Large intestine (tissue), 12 donors: Measurements from ENCODE around the gene LINC00305. TPM values are rescaled to one million over a fixed set of nuclear protein-coding genes. Genes with fewer than 3 reads are reported as not detected.

Source experiments
- DNase-seq, 2 donors: peaks; one replicate each; pipeline versions ENCODE4 v3.0.0 to v3.0.0-alpha.2; 2013
- H3K27ac ChIP-seq: one replicate; pipeline ENCODE4 v1.5.1; 2013; ENCODE audit warnings: low read length
- H3K27me3 ChIP-seq: 2 replicates; pipeline ENCODE4 v1.6.1; 2013; ENCODE audit warnings: low read length; ENCODE audit not compliant: control insufficient read depth, insufficient read depth
- H3K36me3 ChIP-seq: 2 replicates; pipeline ENCODE4 v1.6.1; 2013; ENCODE audit warnings: low read length; ENCODE audit not compliant: control insufficient read depth, insufficient read depth
- H3K4me1 ChIP-seq: one replicate; pipeline ENCODE4 v1.6.1; 2013; ENCODE audit warnings: low read length; ENCODE audit not compliant: control insufficient read depth, insufficient read depth
- H3K4me3 ChIP-seq: one replicate; pipeline ENCODE4 v1.5.1; 2013; ENCODE audit warnings: low read length
- H3K9me3 ChIP-seq: one replicate; pipeline ENCODE4 v1.6.1; 2013; ENCODE audit warnings: mild to moderate bottlenecking, low read depth, low read length, moderate library complexity; ENCODE audit not compliant: control insufficient read depth
- whole genome bisulfite sequencing: methylation state at CpG from one replicate; pipeline ENCODE4 v1.1.5; 2013; ENCODE audit warnings: low lambda C conversion rate; ENCODE audit not compliant: insufficient coverage; 5-methylcytosine and 5-hydroxymethylcytosine counted together
- long read RNA-seq, 11 donors: transcript quantifications; one replicate each; lab custom pipeline, GENCODE V29; 2026
- polyA plus RNA-seq: library from polyadenylated mRNA; unstranded; fragments of 120-200 nt; gene quantifications from one replicate; pipeline ENCODE4 v1.2.1, GENCODE V29; 2013

Gene LINC00305
- not detected for polyA plus RNA-seq
- long read RNA-seq, donor 1 = 0 reads
- long read RNA-seq, donor 2 = 0 reads
- long read RNA-seq, donor 3 = 0 reads
- long read RNA-seq, donor 4 = 0 reads
- long read RNA-seq, donor 5 = 0 reads
- long read RNA-seq, donor 6 = 0 reads
- long read RNA-seq, donor 7 = 0 reads
- long read RNA-seq, donor 8 = 0 reads
- long read RNA-seq, donor 9 = 0 reads
- long read RNA-seq, donor 10 = 0 reads
- long read RNA-seq, donor 11 = 0 reads

- H3K4me1 ChIP-seq = no peaks in the 10 kb centered on the region
- no peak for DNase-seq
- H3K9me3 ChIP-seq = no peaks in the 10 kb centered on the region
- H3K4me3 ChIP-seq = no peak within 1 kb of the TSS
- no peak within 1 kb of the TSS for H3K27ac ChIP-seq
- no peaks in the 10 kb centered on the region for H3K27me3 ChIP-seq
- 60% methylated on average over 1 of the region's 3 CpGs for WGBS
- H3K36me3 ChIP-seq = no peaks in the 10 kb centered on the region
Observed at GRCh38 chr18:64148988-64149387, at the start of gene LINC00305. LINC00305 (minus strand) TSS chr18:64149088.

DNA sequence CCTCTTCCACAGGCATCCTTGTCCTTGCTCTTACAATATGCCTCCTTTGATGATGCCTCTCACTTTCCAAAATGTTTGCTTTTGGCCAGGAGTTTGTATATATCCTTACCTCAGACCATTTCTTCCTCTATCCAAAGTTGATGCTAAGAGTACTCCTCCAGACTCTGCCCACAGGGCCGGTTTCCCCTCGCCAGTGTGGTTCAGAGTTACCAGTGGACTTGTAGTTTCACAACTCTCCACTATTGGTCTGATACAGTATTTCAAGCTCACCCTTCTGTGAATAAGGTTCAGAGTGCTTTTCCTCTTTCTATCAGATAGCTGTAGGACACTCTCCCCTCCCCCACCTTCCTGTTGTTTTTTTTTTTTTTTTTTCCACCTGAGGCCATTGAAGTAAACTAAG lies 42.2 kb upstream of the LINC00305 start:
- Histone ChIP-seq H3K4me3 (no peak overlapping the region), H3K27me3 (peaks cover 2% of the 10 kb centered on the region), H3K4me1 (no peaks in the 10 kb centered on the region), H3K9me3 (no peaks in the 10 kb centered on the region), H3K36me3 (no peaks in the 10 kb centered on the region), H3K27ac (no peak overlapping the region)
- no peak for DNase-seq
- no CpG with 5 or more reads among the region's 2 CpGs for WGBS

DNA sequence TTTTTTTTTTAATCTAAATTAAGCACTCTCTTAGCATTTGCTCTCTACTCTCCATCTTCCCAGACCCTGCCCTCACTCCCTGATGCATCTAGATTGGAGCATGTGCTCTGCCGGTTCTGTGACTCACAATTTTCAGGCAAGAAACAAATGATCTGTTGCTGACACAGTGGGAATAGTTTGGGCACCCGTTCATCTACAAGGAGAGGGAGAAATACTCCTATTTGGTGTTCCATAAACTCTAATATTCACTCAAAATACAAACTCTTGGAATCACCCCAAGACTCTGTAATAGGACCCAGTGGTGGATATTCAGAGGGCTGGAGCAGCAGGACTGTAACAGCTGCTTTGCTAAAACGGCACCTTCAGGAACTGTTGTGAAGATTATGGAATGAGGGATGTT lies 37.1 kb upstream of the LINC00305 start:
- peaks cover 2% of the 10 kb centered on the region for H3K27me3 ChIP-seq
- H3K4me1 ChIP-seq = no peaks in the 10 kb centered on the region
- no peaks in the 10 kb centered on the region for H3K9me3 ChIP-seq
- no peak for DNase-seq
- H3K4me3 ChIP-seq = no peak overlapping the region
- WGBS = no CpG with 5 or more reads among the region's 3 CpGs
- H3K27ac ChIP-seq = no peak overlapping the region
- no peaks in the 10 kb centered on the region for H3K36me3 ChIP-seq

DNA sequence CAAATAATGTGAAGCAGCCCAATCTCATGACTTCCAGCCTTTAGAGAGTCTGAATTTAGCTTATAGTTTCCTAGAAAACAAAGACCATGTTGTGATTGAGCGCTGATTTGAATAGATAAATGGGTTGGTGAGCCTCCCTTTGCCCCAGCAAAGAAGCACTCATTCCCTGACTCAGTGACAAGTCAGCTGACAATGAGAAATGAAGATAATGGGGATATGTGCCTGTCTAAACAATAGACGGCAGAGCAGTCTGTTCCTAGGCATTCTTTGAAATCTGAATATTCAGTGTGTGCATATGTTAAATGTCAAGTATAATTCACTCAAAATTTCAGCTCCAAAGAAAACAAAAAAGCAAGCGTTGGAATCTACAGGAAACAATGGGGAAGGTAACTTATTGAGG lies 34.8 kb upstream of the LINC00305 start:
- H3K27ac ChIP-seq = no peak overlapping the region
- 50% methylated on average over 1 of the region's 3 CpGs for WGBS
- no peaks in the 10 kb centered on the region for H3K9me3 ChIP-seq
- no peak for DNase-seq
- H3K4me1 ChIP-seq = no peaks in the 10 kb centered on the region
- H3K27me3 ChIP-seq = peaks cover 2% of the 10 kb centered on the region
- H3K36me3 ChIP-seq = no peaks in the 10 kb centered on the region
- no peak overlapping the region for H3K4me3 ChIP-seq

DNA sequence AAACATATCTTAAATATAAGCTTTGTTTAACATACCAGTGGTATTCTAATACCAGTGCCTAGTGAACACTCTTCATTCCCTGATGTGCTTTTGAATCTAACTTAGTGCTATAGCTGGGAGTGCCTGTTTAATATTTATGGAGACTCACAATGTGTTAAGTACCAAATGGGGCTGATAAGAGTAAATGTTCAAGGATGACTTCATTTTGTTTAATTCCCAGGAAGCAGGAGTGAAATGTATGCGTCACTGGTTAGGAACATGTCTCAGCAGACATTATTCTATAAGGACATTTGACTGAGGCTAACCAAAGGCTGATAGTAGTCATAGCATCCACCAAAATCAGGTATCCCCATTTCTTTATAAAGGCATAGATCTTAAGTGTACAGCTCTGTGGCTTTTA lies 31.7 kb upstream of the LINC00305 start:
- Histone ChIP-seq H3K4me1 (no peaks in the 10 kb centered on the region), H3K4me3 (no peak overlapping the region), H3K27me3 (no peaks in the 10 kb centered on the region), H3K36me3 (no peaks in the 10 kb centered on the region), H3K27ac (no peak overlapping the region), H3K9me3 (no peaks in the 10 kb centered on the region)
- no CpG with 5 or more reads among the region's 1 CpG for WGBS
- DNase-seq = no peak

GRCh38 chr18:64180171-64180570 lies 31.3 kb upstream of the LINC00305 start:
- H3K4me1 ChIP-seq = no peaks in the 10 kb centered on the region
- no peak for DNase-seq
- H3K9me3 ChIP-seq = no peaks in the 10 kb centered on the region
- no peak overlapping the region for H3K27ac ChIP-seq
- H3K4me3 ChIP-seq = no peak overlapping the region
- no CpG with 5 or more reads among the region's 1 CpG for WGBS
- H3K27me3 ChIP-seq = no peaks in the 10 kb centered on the region
- H3K36me3 ChIP-seq = no peaks in the 10 kb centered on the region

- no peaks in the 10 kb centered on the region for H3K27me3 ChIP-seq
Observed at GRCh38 chr18:64179556-64180080, 30.7 kb upstream of the LINC00305 start.

DNA sequence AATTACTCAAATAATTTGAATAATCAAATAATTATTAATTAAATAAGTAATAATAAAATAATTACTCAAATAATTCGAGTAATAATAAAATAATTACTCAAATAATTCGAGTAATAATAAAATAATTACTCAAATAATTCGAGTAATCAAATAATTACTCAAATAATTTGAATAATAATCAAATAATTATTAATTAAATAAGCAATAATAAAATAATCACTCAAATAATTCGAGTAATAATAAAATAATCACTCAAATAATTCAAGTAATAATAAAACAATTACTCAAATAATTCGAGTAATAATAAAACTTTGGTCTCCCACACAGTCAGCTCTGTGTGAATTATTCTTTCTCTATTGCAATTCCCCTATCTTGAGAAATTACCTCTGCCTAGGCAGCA lies 30.0 kb upstream of the LINC00305 start:
- Histone ChIP-seq H3K9me3 (no peaks in the 10 kb centered on the region), H3K27ac (no peak overlapping the region), H3K27me3 (no peaks in the 10 kb centered on the region), H3K4me1 (no peaks in the 10 kb centered on the region), H3K36me3 (no peaks in the 10 kb centered on the region), H3K4me3 (no peak overlapping the region)
- WGBS = 78% methylated on average over 5 of the region's 5 CpGs
- DNase-seq = no peak

More at GRCh38 chr18:64179556-64180080, 30.7 kb upstream of the LINC00305 start:
- no peak overlapping the region for H3K4me3 ChIP-seq
- H3K4me1 ChIP-seq = no peaks in the 10 kb centered on the region
- no peak overlapping the region for H3K27ac ChIP-seq
- no peak for DNase-seq
- WGBS = 100% methylated on average over 1 of the region's 5 CpGs
- H3K9me3 ChIP-seq = no peaks in the 10 kb centered on the region
- no peaks in the 10 kb centered on the region for H3K36me3 ChIP-seq

DNA sequence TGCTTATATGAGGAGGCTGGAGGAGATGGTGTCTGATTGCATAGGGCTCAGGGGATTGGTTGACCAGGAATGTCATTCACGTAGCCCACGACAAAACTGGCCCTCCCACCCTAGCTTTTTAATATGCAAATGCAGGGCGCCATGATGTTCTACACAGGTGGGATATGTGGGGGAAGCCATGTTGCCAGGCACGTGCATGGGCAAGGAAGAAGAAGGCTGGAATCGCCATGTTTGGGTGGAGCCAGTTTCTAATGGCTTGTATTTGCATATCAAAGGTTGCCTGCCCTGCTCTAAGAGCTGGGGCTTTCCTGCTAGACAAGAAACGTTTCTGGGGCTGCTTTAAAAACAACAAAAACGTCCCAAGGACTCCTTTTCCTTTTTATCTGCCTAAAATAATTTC lies 26.5 kb upstream of the LINC00305 start:
- Histone ChIP-seq H3K27ac (no peak overlapping the region), H3K27me3 (no peaks in the 10 kb centered on the region), H3K4me3 (no peak overlapping the region), H3K36me3 (no peaks in the 10 kb centered on the region), H3K9me3 (no peaks in the 10 kb centered on the region), H3K4me1 (no peaks in the 10 kb centered on the region)
- no peak for DNase-seq
- 83% methylated on average over 1 of the region's 7 CpGs for WGBS

DNA sequence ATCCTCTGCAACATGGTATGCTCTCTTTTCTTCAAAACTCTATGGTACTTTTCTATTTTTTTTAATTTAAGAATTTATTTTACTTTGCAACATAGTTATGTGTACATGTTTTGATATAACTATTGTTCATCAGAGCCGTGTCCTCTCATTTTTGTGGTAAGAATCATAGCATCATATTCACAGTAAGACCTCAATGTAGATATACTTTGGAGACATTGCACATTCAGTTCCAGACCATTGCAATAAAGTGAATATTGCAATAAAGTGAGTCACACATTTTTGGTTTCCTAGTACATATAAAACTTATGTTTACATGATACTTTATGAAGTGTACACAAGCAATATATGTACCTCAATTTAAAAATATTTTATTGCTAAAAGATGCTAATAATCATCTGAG lies 22.7 kb upstream of the LINC00305 start:
- no peak for DNase-seq
- WGBS = 100% methylated on average over 1 of the region's 1 CpG
- Histone ChIP-seq H3K27ac (no peak overlapping the region), H3K4me1 (no peaks in the 10 kb centered on the region), H3K4me3 (no peak overlapping the region), H3K9me3 (no peaks in the 10 kb centered on the region), H3K36me3 (no peaks in the 10 kb centered on the region), H3K27me3 (no peaks in the 10 kb centered on the region)

DNA sequence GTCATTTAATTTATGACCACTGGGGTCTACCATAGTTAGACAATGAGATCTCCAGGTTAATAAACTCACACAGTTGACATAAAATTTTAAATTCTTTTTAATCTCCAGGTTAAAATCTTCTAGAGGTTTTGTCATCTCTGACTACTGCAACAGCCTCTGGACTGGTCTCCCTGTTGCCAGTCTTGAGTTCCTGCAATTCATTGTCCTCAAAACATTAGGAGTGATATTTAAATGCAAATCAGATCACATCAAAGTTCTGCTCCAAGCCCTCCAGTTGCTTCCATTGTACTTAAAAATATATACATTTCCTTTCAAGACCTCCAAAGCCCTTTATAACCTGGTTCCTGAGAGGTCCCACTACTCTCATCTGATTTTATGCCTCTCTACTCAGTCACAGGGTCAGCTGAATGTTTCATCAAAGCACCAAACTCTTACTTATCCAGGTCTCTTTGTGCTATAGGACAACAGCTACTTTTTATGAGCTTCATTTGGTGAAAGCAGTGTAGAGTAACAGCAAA lies 18.6 kb upstream of the LINC00305 start:
- DNase-seq = no peak

More for the DNA sequence above, 18.6 kb upstream of the LINC00305 start:
- H3K4me1 ChIP-seq = no peaks in the 10 kb centered on the region
- H3K9me3 ChIP-seq = no peaks in the 10 kb centered on the region
- no peak overlapping the region for H3K27ac ChIP-seq
- H3K36me3 ChIP-seq = no peaks in the 10 kb centered on the region
- H3K27me3 ChIP-seq = no peaks in the 10 kb centered on the region
- no peak overlapping the region for H3K4me3 ChIP-seq
